ENCODE measurements around the gene FBP1. TPM values are rescaled to one million over a fixed set of nuclear protein-coding genes. Genes with fewer than 3 reads are reported as not detected.

The FBP1 gene
- total RNA-seq, 1 experiment from 2014 or later: 48.1 TPM

DNA sequence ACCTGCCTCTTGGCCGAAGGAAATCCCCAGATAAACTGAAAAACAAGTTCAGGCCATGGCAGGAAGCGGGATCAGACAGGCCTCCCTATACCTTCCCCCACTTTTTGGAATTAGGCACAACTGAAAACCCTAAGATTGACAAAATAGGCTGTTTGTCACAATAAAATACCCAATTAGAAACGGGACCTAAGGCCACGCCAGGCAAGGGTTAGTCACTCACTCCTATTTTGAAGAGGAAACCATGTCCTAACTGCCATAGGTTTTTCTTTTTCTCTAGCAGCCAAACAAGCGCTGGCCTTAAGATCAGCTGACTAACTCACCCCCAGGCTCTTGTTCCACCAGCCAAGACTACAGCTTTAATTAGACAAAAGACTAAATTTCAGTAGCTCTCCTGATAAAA lies 57.6 kb downstream of the FBP1 start:
- Histone ChIP-seq H3K9ac (ENCODE audit: low read length) (no peak overlapping the region), H3K4me2 (ENCODE audit: low read length) (no peak overlapping the region), H3K4me3 (ENCODE audit: low read length) (no peak overlapping the region), H4K20me1 (ENCODE audit: low read length) (no peaks in the 10 kb centered on the region), H3K27ac (ENCODE audit: low read length) (no peak overlapping the region), H3K79me2 (ENCODE audit: low read length) (no peaks in the 10 kb centered on the region), H3F3A (ENCODE audit: low read length, unreplicated experiment) (no peaks in the 10 kb centered on the region), H3K27me3 (ENCODE audit: low read length) (no peaks in the 10 kb centered on the region), H3K9me2 (replicated peaks; ENCODE audit: low read length) (no peaks in the 10 kb centered on the region), H2AFZ (ENCODE audit: low read length) (no peak overlapping the region), H3K9me3 (ENCODE audit: low read length) (no peaks in the 10 kb centered on the region), H3K4me1 (ENCODE audit: insufficient read depth, low read length) (no peaks in the 10 kb centered on the region), H3K36me3 (ENCODE audit: low read depth, low read length) (no peaks in the 10 kb centered on the region)
- ATAC-seq (no peak), DNase-seq (no peak)
- TF ChIP-seq, protein P1, sequence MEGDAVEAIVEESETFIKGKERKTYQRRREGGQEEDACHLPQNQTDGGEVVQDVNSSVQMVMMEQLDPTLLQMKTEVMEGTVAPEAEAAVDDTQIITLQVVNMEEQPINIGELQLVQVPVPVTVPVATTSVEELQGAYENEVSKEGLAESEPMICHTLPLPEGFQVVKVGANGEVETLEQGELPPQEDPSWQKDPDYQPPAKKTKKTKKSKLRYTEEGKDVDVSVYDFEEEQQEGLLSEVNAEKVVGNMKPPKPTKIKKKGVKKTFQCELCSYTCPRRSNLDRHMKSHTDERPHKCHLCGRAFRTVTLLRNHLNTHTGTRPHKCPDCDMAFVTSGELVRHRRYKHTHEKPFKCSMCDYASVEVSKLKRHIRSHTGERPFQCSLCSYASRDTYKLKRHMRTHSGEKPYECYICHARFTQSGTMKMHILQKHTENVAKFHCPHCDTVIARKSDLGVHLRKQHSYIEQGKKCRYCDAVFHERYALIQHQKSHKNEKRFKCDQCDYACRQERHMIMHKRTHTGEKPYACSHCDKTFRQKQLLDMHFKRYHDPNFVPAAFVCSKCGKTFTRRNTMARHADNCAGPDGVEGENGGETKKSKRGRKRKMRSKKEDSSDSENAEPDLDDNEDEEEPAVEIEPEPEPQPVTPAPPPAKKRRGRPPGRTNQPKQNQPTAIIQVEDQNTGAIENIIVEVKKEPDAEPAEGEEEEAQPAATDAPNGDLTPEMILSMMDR (conservative IDR thresholded peaks at IDR 0.05; ENCODE audit: low read depth, low read length): no peak
- TF ChIP-seq EZH2 (IDR thresholded peaks at IDR 0.05; ENCODE audit: low read length, unreplicated experiment) (no peak), EZH2phosphoT487 (IDR thresholded peaks at IDR 0.05; ENCODE audit: borderline replicate concordance, low read length) (no peak)
- intact Hi-C loops (cut with micrococcal nuclease): no loop called here
- BruUV-seq (replicated peaks): no TSS peak
- POLR2A ChIA-PET (ENCODE audit: unreplicated experiment): no interaction called here
- CTCF ChIA-PET: no interaction called here

DNA sequence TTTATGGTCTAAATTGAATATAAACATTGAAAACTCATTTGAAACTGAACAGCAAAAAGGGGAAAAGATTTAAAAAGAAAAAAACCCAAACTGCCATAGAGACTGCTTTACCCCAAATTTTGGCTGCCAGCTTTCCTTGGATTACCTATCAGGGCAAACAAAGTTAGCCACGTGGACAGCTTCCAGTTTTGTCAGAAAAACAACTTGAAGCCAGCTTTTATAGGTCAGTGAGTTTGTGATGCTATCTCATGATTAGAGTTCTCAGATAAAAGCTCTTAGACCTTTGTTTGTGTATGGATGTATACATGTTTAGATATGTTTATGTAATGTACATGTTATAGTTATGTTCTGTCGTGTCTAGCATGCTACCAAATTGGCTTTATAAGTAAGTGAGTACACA lies 61.7 kb downstream of the FBP1 start:
- ChIA-PET CTCF (no interaction called here), POLR2A (ENCODE audit: unreplicated experiment) (no interaction called here)
- no peak overlapping the region for H3K4me3 ChIP-seq (ENCODE audit: low read length)
- no peaks in the 10 kb centered on the region for H3K79me2 ChIP-seq (ENCODE audit: low read length)
- no peak for TF ChIP-seq EZH2 (IDR thresholded peaks at IDR 0.05; ENCODE audit: low read length, unreplicated experiment)
- no peak for TF ChIP-seq EZH2phosphoT487 (IDR thresholded peaks at IDR 0.05; ENCODE audit: borderline replicate concordance, low read length)
- TF ChIP-seq, protein P1 (conservative IDR thresholded peaks at IDR 0.05; ENCODE audit: low read depth, low read length): no peak
- H3K9ac ChIP-seq (ENCODE audit: low read length): no peak overlapping the region
- H3K27ac ChIP-seq (ENCODE audit: low read length): no peak overlapping the region
- ATAC-seq (no peak), DNase-seq (no peak)
- H3K4me1 ChIP-seq (ENCODE audit: insufficient read depth, low read length): no peaks in the 10 kb centered on the region
- no TSS peak for BruUV-seq (replicated peaks)
- no peaks in the 10 kb centered on the region for H4K20me1 ChIP-seq (ENCODE audit: low read length)
- no peaks in the 10 kb centered on the region for H3K27me3 ChIP-seq (ENCODE audit: low read length)
- H3F3A ChIP-seq (ENCODE audit: low read length, unreplicated experiment): no peaks in the 10 kb centered on the region
- no peaks in the 10 kb centered on the region for H3K36me3 ChIP-seq (ENCODE audit: low read depth, low read length)
- intact Hi-C loops (cut with micrococcal nuclease): no loop called here
- no peak overlapping the region for H2AFZ ChIP-seq (ENCODE audit: low read length)
- no peak overlapping the region for H3K4me2 ChIP-seq (ENCODE audit: low read length)
- no peaks in the 10 kb centered on the region for H3K9me3 ChIP-seq (ENCODE audit: low read length)
- no peaks in the 10 kb centered on the region for H3K9me2 ChIP-seq (replicated peaks; ENCODE audit: low read length)

DNA sequence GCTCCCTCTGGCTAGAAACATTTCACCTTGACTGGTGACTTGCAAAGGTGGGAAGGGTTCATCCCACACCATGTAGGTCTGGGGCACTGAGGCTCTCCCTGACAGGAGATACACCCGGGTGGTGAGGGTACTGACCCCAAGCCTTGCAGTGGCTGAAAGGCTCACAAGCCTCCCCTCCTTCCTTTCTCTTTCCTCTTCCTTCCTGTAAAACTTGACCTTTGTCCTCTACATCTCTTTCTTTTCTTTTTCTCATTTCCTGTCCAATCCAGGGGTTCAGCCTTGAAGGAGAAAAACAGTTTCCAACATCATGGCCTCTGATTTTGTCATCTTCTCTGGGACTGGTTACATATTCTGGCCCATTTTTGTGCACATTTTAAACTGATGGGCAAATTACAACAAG lies 62.3 kb downstream of the FBP1 start:
- BruUV-seq (replicated peaks): no TSS peak
- H3K79me2 ChIP-seq (ENCODE audit: low read length): no peaks in the 10 kb centered on the region
- H3K9me2 ChIP-seq (replicated peaks; ENCODE audit: low read length): no peaks in the 10 kb centered on the region
- CTCF ChIA-PET: no interaction called here
- intact Hi-C loops (cut with micrococcal nuclease): no loop called here
- no peak overlapping the region for H3K4me2 ChIP-seq (ENCODE audit: low read length)
- no peak overlapping the region for H3K4me3 ChIP-seq (ENCODE audit: low read length)
- H4K20me1 ChIP-seq (ENCODE audit: low read length): no peaks in the 10 kb centered on the region
- no peaks in the 10 kb centered on the region for H3K27me3 ChIP-seq (ENCODE audit: low read length)
- no peaks in the 10 kb centered on the region for H3F3A ChIP-seq (ENCODE audit: low read length, unreplicated experiment)
- TF ChIP-seq EZH2 (IDR thresholded peaks at IDR 0.05; ENCODE audit: low read length, unreplicated experiment) (no peak), EZH2phosphoT487 (IDR thresholded peaks at IDR 0.05; ENCODE audit: borderline replicate concordance, low read length) (no peak)
- TF ChIP-seq, protein P1 (conservative IDR thresholded peaks at IDR 0.05; ENCODE audit: low read depth, low read length): no peak
- H3K9ac ChIP-seq (ENCODE audit: low read length): no peak overlapping the region
- DNase-seq: no peak
- no peak overlapping the region for H3K27ac ChIP-seq (ENCODE audit: low read length)
- no peaks in the 10 kb centered on the region for H3K4me1 ChIP-seq (ENCODE audit: insufficient read depth, low read length)
- POLR2A ChIA-PET (ENCODE audit: unreplicated experiment): no interaction called here
- ATAC-seq: no peak
- no peak overlapping the region for H2AFZ ChIP-seq (ENCODE audit: low read length)
- H3K9me3 ChIP-seq (ENCODE audit: low read length): no peaks in the 10 kb centered on the region
- no peaks in the 10 kb centered on the region for H3K36me3 ChIP-seq (ENCODE audit: low read depth, low read length)
